ENCODE results near the gene MEI4.
A peak's percentile ranks its signal among the peaks of the same experiment; 100 is the strongest.
"Not testable (repeated sequence)": the region's sequence is repeated elsewhere in the genome, so short reads cannot be mapped to it uniquely, and the experiment has no call there.

The MEI4 gene

GRCh38 chr6:77652739-77653138 is at the start of gene MEI4:
MEI4 (plus strand) TSS chr6:77653039; CDS start chr6:77690672, 37,633 bp downstream.
- no peak for DNase-seq

DNA sequence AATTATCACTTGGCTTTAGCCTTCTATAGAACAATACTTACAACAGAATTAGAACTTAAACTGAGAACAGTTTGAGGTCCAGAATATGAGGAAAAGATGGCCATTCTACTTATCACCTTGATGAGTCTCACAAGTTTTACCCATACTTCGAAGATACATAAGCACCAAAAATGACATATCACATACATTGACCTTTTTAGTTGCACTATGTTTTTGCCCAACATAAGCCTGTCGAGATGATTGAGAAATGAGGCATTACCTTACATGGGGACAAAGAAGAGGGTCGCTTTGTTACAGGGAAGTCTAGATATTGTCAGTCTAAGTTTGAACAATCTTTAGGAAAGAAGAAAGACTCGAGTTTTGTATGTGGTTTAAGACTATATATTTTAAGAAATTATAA is 48.4 kb upstream of the MEI4 start:
- DNase-seq = no peak

GRCh38 chr6:77607004-77607403 is 45.8 kb upstream of the MEI4 start:
- no peak for DNase-seq

DNA sequence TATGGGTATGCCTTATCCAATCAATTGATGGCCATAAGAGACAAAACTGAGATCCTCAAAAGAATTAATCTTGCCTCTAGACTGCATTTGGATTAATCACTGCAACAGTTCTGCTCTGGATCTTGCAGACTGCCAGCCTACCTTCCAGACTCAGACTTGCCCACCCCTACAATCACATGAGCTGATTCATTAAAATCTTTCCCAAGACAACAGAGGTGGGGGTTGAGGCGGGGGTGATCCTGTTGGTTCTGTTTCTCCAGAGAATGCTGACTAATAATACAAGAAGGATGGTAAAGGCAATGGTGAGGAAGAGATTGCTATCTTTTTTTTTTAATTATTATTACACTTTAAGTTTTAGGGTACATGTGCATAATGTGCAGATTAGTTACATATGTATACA is 43.7 kb upstream of the MEI4 start:
- DNase-seq = no peak

- DNase-seq = no peak
These were observed 33.7 kb upstream of the MEI4 start for GRCh38 chr6:77619114-77619513.

DNA sequence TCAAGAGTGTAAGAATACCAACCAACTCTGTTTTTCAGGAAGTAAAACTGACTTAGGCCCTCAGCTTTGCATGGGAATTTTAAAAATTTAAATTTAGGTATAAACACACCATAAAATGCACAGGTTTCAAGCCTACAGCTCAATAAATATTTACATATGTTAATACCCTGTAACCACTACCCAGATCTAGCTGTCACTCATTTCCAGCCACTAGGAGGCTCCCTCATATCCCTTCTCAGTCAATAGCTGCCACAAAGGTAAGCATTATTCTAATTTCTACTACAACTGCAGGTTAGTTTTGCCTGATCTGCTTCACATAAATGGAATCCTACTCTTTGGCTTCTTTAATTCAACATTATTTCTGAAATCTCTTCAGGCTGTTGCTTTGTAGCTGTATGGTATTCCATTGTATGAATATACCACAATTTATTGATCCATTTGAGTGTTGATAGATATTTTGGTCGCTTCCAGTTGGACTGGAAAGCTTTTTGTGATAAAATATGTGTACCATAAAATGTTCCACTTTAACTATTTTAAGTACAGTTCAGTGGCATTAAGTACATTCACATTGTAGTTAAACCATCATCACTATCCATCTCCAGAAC is 32.5 kb upstream of the MEI4 start:
- DNase-seq = no peak

DNA sequence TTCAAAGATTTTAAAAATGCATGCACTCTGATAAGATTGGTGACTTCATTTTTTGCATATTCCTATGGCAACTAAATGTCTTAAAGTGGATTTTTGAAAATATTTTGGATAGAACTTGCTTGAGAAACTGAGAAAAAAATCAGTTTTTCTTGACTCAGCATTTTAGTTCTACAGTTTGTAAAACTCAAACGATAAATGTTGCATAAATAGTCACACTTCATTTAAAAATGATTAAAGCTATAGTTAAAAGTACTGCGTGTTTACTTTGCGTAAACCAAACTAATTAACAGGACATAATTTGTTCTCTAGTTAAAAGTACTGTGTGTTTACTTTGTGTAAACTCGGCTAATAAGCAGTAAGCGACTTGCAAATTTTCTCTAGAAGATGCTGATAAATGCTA is 28.3 kb upstream of the MEI4 start:
- no peak for DNase-seq

DNA sequence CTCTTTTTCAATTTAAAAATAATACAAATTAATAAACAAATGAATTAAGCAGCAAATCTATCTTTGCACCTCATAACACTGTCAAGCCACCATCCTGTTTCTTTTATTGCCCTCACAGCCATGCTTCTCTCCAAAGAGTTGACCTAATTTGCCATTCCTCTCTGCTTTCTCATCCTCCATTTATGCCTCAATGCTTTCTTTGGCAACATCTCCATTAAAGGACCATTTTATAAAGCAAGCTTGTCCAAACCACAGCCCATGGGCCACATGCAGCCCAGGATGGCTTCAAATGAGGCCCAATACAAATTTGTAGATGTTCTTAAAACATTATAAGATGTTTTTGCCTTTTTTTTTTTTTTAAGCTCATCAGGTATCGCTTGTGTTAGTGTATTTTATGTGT is 26.4 kb upstream of the MEI4 start:
- DNase-seq = no peak

DNA sequence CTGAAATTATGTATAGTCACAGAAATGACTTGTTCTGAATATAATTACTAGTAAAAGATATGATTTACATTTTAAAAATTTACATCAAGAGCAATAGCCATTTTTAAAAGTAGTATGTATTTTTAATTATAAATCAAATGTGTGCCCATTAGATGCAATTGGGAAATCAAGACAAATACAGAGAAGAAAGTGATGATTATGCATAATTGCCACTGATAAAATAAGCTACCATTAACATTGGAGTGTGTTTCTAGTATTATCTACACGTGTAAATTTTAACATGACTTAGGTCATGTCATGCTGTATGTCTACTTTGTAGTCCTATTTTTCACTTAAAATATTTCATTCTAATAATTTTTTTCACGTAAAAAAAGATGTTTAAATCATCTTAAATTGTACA is 22.8 kb upstream of the MEI4 start:
- no peak for DNase-seq

DNA sequence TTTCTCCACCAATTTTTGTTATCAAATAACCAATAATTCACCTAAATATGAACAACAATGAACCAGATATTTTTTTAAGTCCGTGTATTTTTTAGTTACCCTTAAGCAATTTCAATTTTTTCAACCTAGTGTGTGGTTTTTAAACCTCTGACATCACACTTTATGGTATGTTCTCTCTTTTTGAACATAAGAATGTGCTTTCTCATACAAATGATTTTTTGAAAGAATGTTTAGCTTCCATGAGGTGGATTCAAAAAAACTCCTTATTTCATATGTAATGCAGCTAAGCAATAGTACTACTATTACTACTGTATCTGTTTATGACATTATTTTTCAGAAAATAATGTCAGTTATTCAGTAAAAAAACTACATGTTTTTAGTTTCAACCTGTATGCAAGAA is 19.4 kb upstream of the MEI4 start:
- DNase-seq = no peak

GRCh38 chr6:77633993-77634715 is 18.7 kb upstream of the MEI4 start:
- no peak for DNase-seq

GRCh38 chr6:77638129-77638830 is 14.6 kb upstream of the MEI4 start:
- DNase-seq = no peak

GRCh38 chr6:77644102-77644705 is 8.6 kb upstream of the MEI4 start:
- DNase-seq = no peak

- DNase-seq = peak; percentile 11
These were observed 2.7 kb upstream of the MEI4 start for GRCh38 chr6:77650098-77650663.

DNA sequence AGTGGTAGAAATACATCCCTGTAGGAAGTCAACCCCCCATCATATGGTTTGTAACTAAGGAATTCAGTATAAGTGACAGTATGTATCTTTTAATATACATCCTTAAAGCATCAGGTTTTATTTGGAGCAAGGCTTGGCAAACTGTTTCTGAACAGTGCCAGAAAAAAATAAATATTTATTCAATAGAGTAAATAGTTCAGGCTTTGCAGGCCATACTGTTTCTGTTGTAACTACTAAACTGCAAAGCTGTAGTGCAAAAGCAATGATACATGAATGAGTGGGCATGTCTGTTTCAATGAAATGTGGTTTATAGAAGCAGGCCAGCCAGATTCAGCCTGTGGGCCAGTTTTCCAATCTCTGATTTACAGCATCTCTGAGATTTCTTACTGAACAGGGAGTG is 977 bp downstream of the MEI4 start:
- DNase-seq = no peak

DNA sequence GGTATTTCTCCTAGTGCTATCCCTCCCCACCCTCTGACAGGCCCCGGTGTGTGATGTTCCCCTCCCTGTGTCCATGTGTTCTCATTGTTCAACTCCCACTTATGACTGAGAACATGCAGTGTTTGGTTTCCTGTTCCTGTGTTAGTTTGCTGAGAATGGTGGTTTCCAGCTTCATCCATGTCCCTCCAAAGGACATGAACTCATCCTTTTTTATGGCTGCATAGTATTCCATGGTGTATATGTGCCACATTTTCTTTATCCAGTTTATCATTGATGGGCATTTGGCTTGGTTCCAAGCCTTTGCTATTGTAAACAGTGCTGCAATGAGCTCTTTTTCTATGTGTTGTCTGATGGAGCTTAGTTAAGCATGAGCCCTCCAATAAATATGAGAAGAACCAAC is 2.2 kb downstream of the MEI4 start:
- DNase-seq = not testable (repeated sequence)

- DNase-seq = no peak
These were observed 4.3 kb downstream of the MEI4 start for GRCh38 chr6:77656999-77657764.

GRCh38 chr6:77666340-77666739 is 13.5 kb downstream of the MEI4 start:
- no peak for DNase-seq

DNA sequence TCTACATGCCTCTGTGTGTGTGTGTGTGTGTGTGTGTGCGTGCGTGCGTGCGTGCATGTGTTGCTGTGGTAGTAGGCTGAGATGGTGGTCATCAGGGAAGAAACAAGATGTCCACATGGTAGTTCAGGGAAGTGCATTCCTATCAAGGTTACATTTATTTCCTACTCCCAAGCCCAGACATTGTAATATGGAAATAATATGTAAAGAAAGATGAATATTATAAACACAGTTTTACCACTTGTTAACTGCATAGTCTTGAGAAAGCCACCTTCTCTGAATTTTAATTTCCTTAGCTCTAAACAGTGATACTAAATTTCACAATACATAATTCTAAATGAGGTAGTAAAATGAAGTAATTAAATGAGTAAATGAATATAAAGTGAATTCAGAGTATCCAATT is 14.0 kb downstream of the MEI4 start:
- DNase-seq = no peak

- DNase-seq = no peak
These were observed 17.1 kb downstream of the MEI4 start for GRCh38 chr6:77669913-77670312.

DNA sequence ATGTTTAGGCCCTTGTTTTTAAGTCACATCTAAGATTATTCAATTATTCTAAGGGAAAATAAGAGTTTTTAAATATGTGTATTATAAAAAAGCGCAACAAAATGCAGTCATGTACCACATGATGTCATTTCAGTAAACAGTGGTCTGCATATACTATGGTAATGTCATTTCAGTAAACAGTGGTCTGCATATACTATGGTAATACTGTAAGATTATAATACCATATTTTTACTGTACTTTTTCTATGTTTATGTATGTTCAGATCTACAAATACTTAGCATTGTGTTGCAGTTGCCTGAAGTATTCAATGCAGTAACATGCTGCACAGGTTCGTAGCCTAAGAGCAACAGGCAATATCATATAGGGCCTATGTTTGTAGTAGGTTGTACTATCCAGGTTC is 21.4 kb downstream of the MEI4 start:
- no peak for DNase-seq

- no peak for DNase-seq
These were observed 25.2 kb downstream of the MEI4 start for GRCh38 chr6:77678048-77678447.

- no peak for DNase-seq
These were observed 30.7 kb downstream of the MEI4 start for GRCh38 chr6:77683515-77683914.

All from stimulated activated CD4-positive, alpha-beta T cell treated with anti-CD3 and anti-CD28 coated beads, Interleukin-1b, Interleukin-23, amount 100 ng/mL, for 48 hours (primary cell).